CD4-positive, alpha-beta T cell (primary cell): ENCODE results near the gene ZEB1. TPM values are rescaled to one million over a fixed set of nuclear protein-coding genes. Genes with fewer than 3 reads are reported as not detected.

ENCODE experiments used
- ATAC-seq: fragments of 200-7000 bp; cut with Tn5 transposase; one replicate; pipeline ENCODE4 v1.10.0; 2022; ENCODE audit warnings: mild to moderate bottlenecking; ENCODE audit not compliant: poor library complexity
- CTCF ChIA-PET: fragments of 350-600 bp; sonication (Branson Sonifier 250); formaldehyde crosslinking; loops from one replicate; lab custom pipeline; 2021; ENCODE audit warnings: antibody characterized with exemption, inconsistent platforms; lab: Charles Lee
- POLR2A ChIA-PET: fragments of 350-600 bp; sonication (Branson Sonifier 250); formaldehyde crosslinking; loops from one replicate; lab custom pipeline; 2021; ENCODE audit warnings: antibody characterized with exemption, inconsistent platforms; lab: Charles Lee
- DNase-seq, 14 experiments: peaks; one replicate each; pipeline ENCODE4 v3.0.0-alpha.2; 2013 to 2020; ENCODE audit warnings: mixed read lengths in 2 of 14
- H3K27ac ChIP-seq, 2 donors: one replicate each; pipeline versions ENCODE4 v1.5.1 to v1.7.0; 2013; ENCODE audit warnings: low read length in 2 of 2, low read depth in 1 of 2, mild to moderate bottlenecking in 1 of 2
- H3K27me3 ChIP-seq, 2 experiments: 1 replicate in 1 of 2; 2 replicates in 1 of 2; pipeline versions ENCODE4 v1.6.1 to v1.7.0; 2013; ENCODE audit warnings: low read length in 2 of 2, control low read depth in 1 of 2, mild to moderate bottlenecking in 1 of 2, moderate library complexity in 1 of 2; ENCODE audit not compliant: insufficient read depth in 2 of 2, control insufficient read depth in 1 of 2
- H3K36me3 ChIP-seq: one replicate; pipeline ENCODE4 v1.6.1; 2013; ENCODE audit warnings: low read length, control low read depth; ENCODE audit not compliant: insufficient read depth
- H3K4me1 ChIP-seq: one replicate; pipeline ENCODE4 v1.6.1; 2013; ENCODE audit warnings: low read length, control low read depth; ENCODE audit not compliant: insufficient read depth
- H3K4me3 ChIP-seq: one replicate; pipeline ENCODE4 v1.5.1; 2013; ENCODE audit warnings: mild to moderate bottlenecking, low read length, moderate library complexity
- H3K9me3 ChIP-seq, 2 experiments: 1 replicate in 1 of 2; 2 replicates in 1 of 2; pipeline versions ENCODE4 v1.6.1 to v1.7.0; 2013; ENCODE audit warnings: low read length in 2 of 2, mild to moderate bottlenecking in 2 of 2, control low read depth in 1 of 2, moderate library complexity in 1 of 2; ENCODE audit not compliant: control insufficient read depth in 1 of 2, insufficient read depth in 1 of 2
- H3K27ac Mint-ChIP-seq: one replicate; pipeline ENCODE4 v1.8.0; 2020; ENCODE audit warnings: mixed read lengths
- H3K27me3 Mint-ChIP-seq: one replicate; pipeline ENCODE4 v1.8.0; 2021; ENCODE audit warnings: mixed read lengths
- H3K36me3 Mint-ChIP-seq: one replicate; pipeline ENCODE4 v1.8.0; 2021; ENCODE audit warnings: low read depth, mixed read lengths
- H3K4me1 Mint-ChIP-seq: one replicate; pipeline ENCODE4 v1.8.0; 2021; ENCODE audit warnings: low read depth, mixed read lengths
- H3K4me3 Mint-ChIP-seq: one replicate; pipeline ENCODE4 v1.8.0; 2020; ENCODE audit warnings: mild to moderate bottlenecking, mixed read lengths
- H3K9me3 Mint-ChIP-seq: one replicate; pipeline ENCODE4 v1.8.0; 2020; ENCODE audit warnings: mixed read lengths
- CTCF ChIP-seq: fragments of 200-600 bp; IDR thresholded peaks from one replicate; pipeline ENCODE4 v1.8.0; 2022; ENCODE audit warnings: antibody characterized with exemption, mild to moderate bottlenecking
- intact Hi-C, 2 experiments: fragments of 100-400 bp; cut with DNase I in 1 of 2; cut with micrococcal nuclease in 1 of 2; formaldehyde crosslinking; loops; one replicate each; pipeline versions ENCODE4 v1.15.1 to v1.9.0; 2023 to 2025; cut with DNase I, micrococcal nuclease
- total RNA-seq, 174 experiments: library from RNA in 2 of 174; stranded (reverse) in 2 of 174; gene quantifications; one replicate each; pipeline ENCODE4 v1.2.3 and lab custom pipeline; 2021 to 2026

The ZEB1 gene
- total RNA-seq, 2 experiments from 2014 or later, result 132 to 134 TPM

- intact Hi-C loops, result no loop called here
- H3K4me3 ChIP-seq, result no peak overlapping the region
- H3K9me3 ChIP-seq, result no peaks in the 10 kb centered on the region
- POLR2A ChIA-PET, result no interaction called here
- DNase-seq, result no peak
- no peaks in the 10 kb centered on the region for H3K4me1 ChIP-seq
- no peaks in the 10 kb centered on the region for H3K4me1 Mint-ChIP-seq
- peaks cover 4% of the 10 kb centered on the region for H3K9me3 Mint-ChIP-seq
- TF ChIP-seq CTCF, result no peak
- H3K36me3 Mint-ChIP-seq, result no peaks in the 10 kb centered on the region
- H3K27me3 Mint-ChIP-seq, result no peaks in the 10 kb centered on the region
- CTCF ChIA-PET, result no interaction called here
- no peak overlapping the region for H3K27ac ChIP-seq
- no peak overlapping the region for H3K27ac Mint-ChIP-seq
- no peak overlapping the region for H3K4me3 Mint-ChIP-seq
- no peaks in the 10 kb centered on the region for H3K27me3 ChIP-seq
- no peak for ATAC-seq
- no peaks in the 10 kb centered on the region for H3K36me3 ChIP-seq
These were observed 45.2 kb upstream of the ZEB1 start for GRCh38 chr10:31273789-31274188.

GRCh38 chr10:31274310-31274709 is 44.7 kb upstream of the ZEB1 start:
- H3K4me1 Mint-ChIP-seq, result no peaks in the 10 kb centered on the region
- no peaks in the 10 kb centered on the region for H3K27me3 Mint-ChIP-seq
- DNase-seq (no peak), ATAC-seq (no peak)
- intact Hi-C loops, result no loop called here
- no peaks in the 10 kb centered on the region for H3K4me1 ChIP-seq
- no peak overlapping the region for H3K27ac ChIP-seq
- TF ChIP-seq CTCF, result no peak
- POLR2A ChIA-PET, result no interaction called here
- H3K36me3 ChIP-seq, result no peaks in the 10 kb centered on the region
- no peaks in the 10 kb centered on the region for H3K36me3 Mint-ChIP-seq
- CTCF ChIA-PET, result no interaction called here
- H3K27ac Mint-ChIP-seq, result no peak overlapping the region
- H3K9me3 ChIP-seq, result no peaks in the 10 kb centered on the region
- peaks cover 4% of the 10 kb centered on the region for H3K9me3 Mint-ChIP-seq
- no peaks in the 10 kb centered on the region for H3K27me3 ChIP-seq
- H3K4me3 Mint-ChIP-seq, result no peak overlapping the region
- H3K4me3 ChIP-seq, result no peak overlapping the region

- POLR2A ChIA-PET, result no interaction called here
These were observed 40.6 kb upstream of the ZEB1 start for GRCh38 chr10:31278279-31278941.

More at GRCh38 chr10:31278279-31278941, 40.6 kb upstream of the ZEB1 start:
- Mint-ChIP-seq H3K36me3 (no peaks in the 10 kb centered on the region), H3K4me3 (no peak overlapping the region), H3K4me1 (no peaks in the 10 kb centered on the region), H3K27ac (no peak overlapping the region), H3K27me3 (no peaks in the 10 kb centered on the region), H3K9me3 (no peaks in the 10 kb centered on the region)
- Histone ChIP-seq H3K27ac (no peak overlapping the region), H3K9me3 (peaks cover 0 to 3% of the 10 kb centered on the region in 2 experiments), H3K4me1 (no peaks in the 10 kb centered on the region), H3K36me3 (no peaks in the 10 kb centered on the region), H3K4me3 (no peak overlapping the region), H3K27me3 (no peaks in the 10 kb centered on the region)
- intact Hi-C loops, result no loop called here
- ATAC-seq, result no peak
- no peak for DNase-seq
- TF ChIP-seq CTCF, result no peak
- CTCF ChIA-PET, result interaction anchor here (1.2 kb wide), 1 partner anchor 20 kb away, joined by 3 read pairs; no protein-coding TSS in a partner anchor
